ENCODE measurements around the gene BCKDHB. TPM values are rescaled to one million over a fixed set of nuclear protein-coding genes. Genes with fewer than 3 reads are reported as not detected.
"Not testable (repeated sequence)": the region's sequence is repeated elsewhere in the genome, so short reads cannot be mapped to it uniquely, and the experiment has no call there.

Gene BCKDHB
- total RNA-seq, 6 experiments from 2014 or later, result 16.7 to 20.2 (median 18.7) TPM

GRCh38 chr6:80280262-80281010 is 174.0 kb downstream of the BCKDHB start:
- Mint-ChIP-seq H3K27me3 (ENCODE audit: insufficient read depth) (no peaks in the 10 kb centered on the region; the same call in 1 of the 2 replicates), H3K4me1 (ENCODE audit: low read depth) (peaks cover 33% of the 10 kb centered on the region), H3K4me3 (no peak overlapping the region), H3K36me3 (ENCODE audit: low read depth) (peaks cover 5% of the 10 kb centered on the region; the same call in 1 of the 2 replicates), H3K27ac (peak overlapping the region; percentile 30), H3K9me3 (no peaks in the 10 kb centered on the region)
- DNase-seq, result peak; percentile 28
- no peak for TF ChIP-seq CTCF (IDR thresholded peaks at IDR 0.05)

DNA sequence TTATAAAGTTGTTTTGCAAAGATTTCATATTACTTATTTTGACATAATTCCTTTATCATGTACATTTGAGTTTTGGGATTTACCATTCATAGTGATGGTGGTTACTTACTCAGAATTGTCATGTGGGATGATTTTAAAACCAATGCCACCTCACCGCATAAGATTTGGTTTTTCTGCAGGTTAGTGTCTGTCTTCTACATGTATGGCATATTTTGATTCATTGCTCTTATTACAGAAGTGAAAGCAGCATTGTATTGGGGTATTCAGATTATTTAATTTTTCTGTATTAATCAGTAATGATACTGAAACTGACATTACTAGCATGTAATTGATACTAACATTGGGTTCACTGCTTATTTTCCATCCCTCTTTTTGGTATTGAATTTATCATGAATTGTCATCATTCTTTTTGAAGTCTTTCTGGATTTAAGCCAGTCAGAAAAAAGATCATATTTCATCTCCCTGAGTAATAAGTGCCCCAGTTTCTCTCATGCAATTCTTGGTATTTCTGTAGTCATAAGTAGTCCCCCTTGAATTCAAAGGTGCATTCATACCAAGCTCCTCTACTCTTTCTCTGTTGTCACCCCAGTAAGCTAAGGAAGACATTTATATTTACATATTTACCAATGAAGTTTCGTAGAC is 176.6 kb downstream of the BCKDHB start:
- Mint-ChIP-seq H3K4me1 (ENCODE audit: low read depth) (peaks cover 27% of the 10 kb centered on the region), H3K27me3 (ENCODE audit: insufficient read depth) (no peaks in the 10 kb centered on the region; the same call in 1 of the 2 replicates), H3K36me3 (ENCODE audit: low read depth) (peaks cover 5% of the 10 kb centered on the region; the same call in 1 of the 2 replicates), H3K27ac (no peak overlapping the region), H3K9me3 (no peaks in the 10 kb centered on the region), H3K4me3 (no peak overlapping the region)
- no peak for DNase-seq
- TF ChIP-seq CTCF (IDR thresholded peaks at IDR 0.05), result no peak

DNA sequence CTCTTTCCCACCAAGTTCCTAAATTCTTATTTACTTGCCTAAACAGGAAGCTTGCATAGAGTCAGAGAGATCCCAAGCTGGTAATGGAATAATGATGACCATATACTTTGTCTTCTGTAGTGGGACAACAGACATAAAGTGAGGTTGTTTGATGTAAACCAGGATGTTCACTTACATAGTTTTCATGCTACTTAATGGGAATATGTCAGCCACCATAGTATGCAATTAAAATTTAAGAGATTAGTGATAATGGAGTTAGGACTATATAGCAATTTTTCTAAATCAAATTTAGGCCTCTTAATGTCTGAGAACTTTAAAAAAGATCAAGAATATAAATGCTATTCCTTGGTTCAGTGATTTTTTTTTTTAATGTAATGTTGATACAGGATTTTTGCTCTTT is 180.6 kb downstream of the BCKDHB start:
- no peak for DNase-seq
- peaks cover 6% of the 10 kb centered on the region for H3K4me1 Mint-ChIP-seq (ENCODE audit: low read depth)
- no peaks in the 10 kb centered on the region for H3K27me3 Mint-ChIP-seq (ENCODE audit: insufficient read depth)
- H3K4me3 Mint-ChIP-seq, result no peak overlapping the region
- peaks cover 1% of the 10 kb centered on the region for H3K9me3 Mint-ChIP-seq
- H3K27ac Mint-ChIP-seq, result no peak overlapping the region
- TF ChIP-seq CTCF (IDR thresholded peaks at IDR 0.05), result no peak
- peaks cover 2% of the 10 kb centered on the region for H3K36me3 Mint-ChIP-seq (ENCODE audit: low read depth)

- H3K4me3 Mint-ChIP-seq, result no peak overlapping the region
- TF ChIP-seq CTCF (IDR thresholded peaks at IDR 0.05), result no peak
- H3K36me3 Mint-ChIP-seq (ENCODE audit: low read depth), result peaks cover 7% of the 10 kb centered on the region
- H3K9me3 Mint-ChIP-seq, result peaks cover 5% of the 10 kb centered on the region
- no peak for DNase-seq
- no peaks in the 10 kb centered on the region for H3K27me3 Mint-ChIP-seq (ENCODE audit: insufficient read depth)
- H3K4me1 Mint-ChIP-seq (ENCODE audit: low read depth), result peaks cover 6% of the 10 kb centered on the region
- no peak overlapping the region for H3K27ac Mint-ChIP-seq
These were observed 181.1 kb downstream of the BCKDHB start for GRCh38 chr6:80287607-80288006.

- Mint-ChIP-seq H3K36me3 (ENCODE audit: low read depth) (peaks cover 25% of the 10 kb centered on the region), H3K27ac (no peak overlapping the region), H3K4me3 (no peak overlapping the region), H3K27me3 (ENCODE audit: insufficient read depth) (0 out of 2 replicates have a peak, but pooled peaks cover under 1% of the 10 kb centered on the region), H3K9me3 (peaks cover 18% of the 10 kb centered on the region), H3K4me1 (ENCODE audit: low read depth) (no peaks in the 10 kb centered on the region; the same call in 1 of the 2 replicates)
- no peak for DNase-seq
- TF ChIP-seq CTCF (IDR thresholded peaks at IDR 0.05), result no peak
These were observed 183.3 kb downstream of the BCKDHB start for GRCh38 chr6:80289727-80290126.

DNA sequence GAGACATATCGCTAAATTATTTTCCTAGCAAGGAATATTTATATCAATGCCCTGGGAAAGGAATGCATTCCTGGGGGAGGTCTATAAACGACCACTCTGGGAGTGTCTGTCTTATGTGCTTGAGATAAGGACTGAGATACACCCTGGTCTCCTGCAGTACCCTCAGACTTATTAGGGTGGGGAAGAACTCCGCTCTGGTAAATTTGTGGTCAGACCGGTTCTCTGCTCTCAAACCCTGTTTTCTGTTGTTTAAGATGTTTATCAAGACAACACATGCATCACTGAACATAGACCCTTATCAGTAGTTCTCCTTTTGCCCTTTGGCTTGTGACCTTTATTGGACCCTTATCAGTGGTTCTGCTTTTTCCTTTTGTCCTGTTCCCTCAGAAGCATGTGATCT is 188.1 kb downstream of the BCKDHB start:
- not testable (repeated sequence) for H3K4me3 Mint-ChIP-seq; H3K27ac Mint-ChIP-seq; H3K4me1 Mint-ChIP-seq (ENCODE audit: low read depth); H3K27me3 Mint-ChIP-seq (ENCODE audit: insufficient read depth); DNase-seq
- Mint-ChIP-seq H3K36me3 (ENCODE audit: low read depth) (peaks cover 38% of the 10 kb centered on the region), H3K9me3 (peaks cover 25% of the 10 kb centered on the region)

Data from HFFc6 (cell line).